GM12892 (cell line): Measurements from ENCODE around the gene PPM1H.

Experiments
- POLR2A ChIP-seq: IDR thresholded peaks from 2 replicates; pipeline ENCODE4 v1.6.1; 2011; ENCODE audit warnings: low read depth, low read length, control low read depth
- POLR2AphosphoS5 ChIP-seq: IDR thresholded peaks from 2 replicates; pipeline ENCODE4 v1.6.1; 2011; ENCODE audit warnings: low read depth, low read length, control low read depth
- TAF1 ChIP-seq: IDR thresholded peaks from 2 replicates; pipeline ENCODE4 v1.6.1; 2011; ENCODE audit warnings: low read depth, mild to moderate bottlenecking, control low read depth, low read length, borderline replicate concordance

DNA sequence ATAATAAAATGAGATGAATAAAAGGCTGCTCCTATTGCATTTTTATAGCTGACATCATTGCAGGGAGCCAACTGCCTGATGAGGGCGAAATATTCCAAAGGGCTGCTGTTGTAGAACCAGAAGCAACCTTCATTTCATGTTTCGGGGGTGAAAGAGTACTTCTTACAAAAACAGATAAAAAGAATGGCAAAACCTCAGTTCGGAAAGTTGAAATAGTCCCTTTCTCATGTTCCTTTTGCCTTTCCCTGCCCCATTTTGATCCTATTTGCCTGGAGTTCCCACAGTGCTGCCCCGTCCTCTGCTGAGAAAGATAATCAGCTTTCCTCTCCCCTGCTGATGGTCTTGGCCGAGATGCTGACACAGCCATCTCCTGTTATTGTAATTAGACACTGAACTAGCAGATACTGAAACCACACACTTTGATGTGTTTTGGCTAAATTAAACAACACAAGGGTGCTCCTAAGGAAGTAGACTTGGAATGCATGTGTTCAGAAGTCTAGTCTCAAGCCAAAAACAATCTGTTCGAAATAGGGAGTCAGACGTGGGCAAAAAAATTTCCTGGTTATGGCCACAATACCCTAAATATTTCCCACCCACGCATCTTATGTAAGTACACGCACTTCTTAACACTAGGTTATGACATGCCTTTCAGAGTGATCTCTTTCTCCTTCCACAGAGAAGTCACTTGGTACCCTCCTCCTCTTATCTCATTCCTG, 117.2 kb downstream of the PPM1H start:
- TF ChIP-seq TAF1 (no peak), POLR2A (no peak), POLR2AphosphoS5 (no peak)
